ENCODE results near the gene UBE2D2. TPM values are rescaled to one million over a fixed set of nuclear protein-coding genes. Genes with fewer than 3 reads are reported as not detected.

Gene UBE2D2
- polyA plus RNA-seq, 1 donor from 2014 or later = 118 TPM

DNA sequence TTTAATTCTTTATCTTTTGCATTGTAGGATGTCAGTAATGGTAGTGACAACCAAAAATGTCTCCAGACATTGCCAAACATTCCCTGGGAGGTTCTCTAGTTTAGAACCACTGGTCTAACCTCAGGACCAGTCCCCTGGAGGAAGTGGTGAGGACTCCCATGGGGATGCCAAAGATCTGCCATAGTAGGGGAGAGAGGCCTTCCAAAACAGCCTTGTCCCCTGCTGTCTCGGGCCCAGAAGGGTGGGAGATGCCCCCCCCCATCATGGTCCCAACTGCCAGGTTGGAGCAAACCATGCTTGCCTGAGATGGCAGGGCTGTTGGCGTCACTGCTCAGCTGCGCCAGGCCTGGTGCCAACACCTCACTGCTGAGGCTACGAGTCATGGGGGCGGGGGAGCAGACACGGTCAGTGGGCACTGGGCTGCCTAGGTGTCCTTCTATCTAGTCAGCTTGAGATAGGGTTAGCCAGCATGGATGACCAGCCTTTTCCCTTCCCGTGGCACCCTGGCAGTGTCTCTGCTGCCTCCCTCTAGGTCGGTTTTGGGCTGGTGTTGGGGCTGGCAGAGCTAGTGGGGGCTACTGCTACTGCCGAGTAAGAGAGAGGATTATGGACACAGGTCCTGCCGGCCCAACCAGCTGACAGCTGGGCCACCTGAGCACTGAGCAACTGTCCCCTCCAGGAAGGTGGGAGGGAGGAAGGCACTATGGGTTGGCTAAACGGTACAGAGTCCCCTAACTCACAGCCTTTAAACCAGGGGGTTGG, 78.7 kb downstream of the UBE2D2 start:
- no peak overlapping the region for H3K4me2 ChIP-seq (ENCODE audit: low read length)
- no peaks in the 10 kb centered on the region for H3K27me3 ChIP-seq (ENCODE audit: insufficient read depth, low read depth, low read length)
- H3K9me3 ChIP-seq (ENCODE audit: low read length) = no peaks in the 10 kb centered on the region
- H3K9me2 ChIP-seq (ENCODE audit: insufficient read depth, low read length) = no peaks in the 10 kb centered on the region
- no peaks in the 10 kb centered on the region for H3K79me2 ChIP-seq (replicated peaks; ENCODE audit: insufficient read depth, low read length)
- TF ChIP-seq EP300 (conservative IDR thresholded peaks at IDR 0.05; ENCODE audit: poor library complexity, severe bottlenecking) = no peak
- TF ChIP-seq, protein P1, sequence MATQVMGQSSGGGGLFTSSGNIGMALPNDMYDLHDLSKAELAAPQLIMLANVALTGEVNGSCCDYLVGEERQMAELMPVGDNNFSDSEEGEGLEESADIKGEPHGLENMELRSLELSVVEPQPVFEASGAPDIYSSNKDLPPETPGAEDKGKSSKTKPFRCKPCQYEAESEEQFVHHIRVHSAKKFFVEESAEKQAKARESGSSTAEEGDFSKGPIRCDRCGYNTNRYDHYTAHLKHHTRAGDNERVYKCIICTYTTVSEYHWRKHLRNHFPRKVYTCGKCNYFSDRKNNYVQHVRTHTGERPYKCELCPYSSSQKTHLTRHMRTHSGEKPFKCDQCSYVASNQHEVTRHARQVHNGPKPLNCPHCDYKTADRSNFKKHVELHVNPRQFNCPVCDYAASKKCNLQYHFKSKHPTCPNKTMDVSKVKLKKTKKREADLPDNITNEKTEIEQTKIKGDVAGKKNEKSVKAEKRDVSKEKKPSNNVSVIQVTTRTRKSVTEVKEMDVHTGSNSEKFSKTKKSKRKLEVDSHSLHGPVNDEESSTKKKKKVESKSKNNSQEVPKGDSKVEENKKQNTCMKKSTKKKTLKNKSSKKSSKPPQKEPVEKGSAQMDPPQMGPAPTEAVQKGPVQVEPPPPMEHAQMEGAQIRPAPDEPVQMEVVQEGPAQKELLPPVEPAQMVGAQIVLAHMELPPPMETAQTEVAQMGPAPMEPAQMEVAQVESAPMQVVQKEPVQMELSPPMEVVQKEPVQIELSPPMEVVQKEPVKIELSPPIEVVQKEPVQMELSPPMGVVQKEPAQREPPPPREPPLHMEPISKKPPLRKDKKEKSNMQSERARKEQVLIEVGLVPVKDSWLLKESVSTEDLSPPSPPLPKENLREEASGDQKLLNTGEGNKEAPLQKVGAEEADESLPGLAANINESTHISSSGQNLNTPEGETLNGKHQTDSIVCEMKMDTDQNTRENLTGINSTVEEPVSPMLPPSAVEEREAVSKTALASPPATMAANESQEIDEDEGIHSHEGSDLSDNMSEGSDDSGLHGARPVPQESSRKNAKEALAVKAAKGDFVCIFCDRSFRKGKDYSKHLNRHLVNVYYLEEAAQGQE (IDR thresholded peaks at IDR 0.05; ENCODE audit: borderline replicate concordance) = no peak
- TF ChIP-seq RAD21 (conservative IDR thresholded peaks at IDR 0.05) = no peak
- TF ChIP-seq MXI1 (conservative IDR thresholded peaks at IDR 0.05; ENCODE audit: poor library complexity, severe bottlenecking) = no peak
- no peak overlapping the region for H3K27ac ChIP-seq (ENCODE audit: low read length)
- no peak overlapping the region for H2AFZ ChIP-seq (ENCODE audit: low read depth, low read length)
- no peaks in the 10 kb centered on the region for H3F3A ChIP-seq (ENCODE audit: insufficient read depth, low read length, poor library complexity, severe bottlenecking)
- no peaks in the 10 kb centered on the region for H3K36me3 ChIP-seq (ENCODE audit: insufficient read depth, low read length)
- no peak overlapping the region for H3K4me3 ChIP-seq (ENCODE audit: low read length)
- no peaks in the 10 kb centered on the region for H4K20me1 ChIP-seq (ENCODE audit: insufficient read depth)
- no peak overlapping the region for H3K9ac ChIP-seq (ENCODE audit: low read length)

- H3F3A ChIP-seq (ENCODE audit: insufficient read depth, low read length, poor library complexity, severe bottlenecking) = no peaks in the 10 kb centered on the region
- no peak overlapping the region for H2AFZ ChIP-seq (ENCODE audit: low read depth, low read length)
- H3K4me2 ChIP-seq (ENCODE audit: low read length) = no peak overlapping the region
- no peaks in the 10 kb centered on the region for H3K36me3 ChIP-seq (ENCODE audit: insufficient read depth, low read length)
- no peaks in the 10 kb centered on the region for H3K79me2 ChIP-seq (replicated peaks; ENCODE audit: insufficient read depth, low read length)
- no peaks in the 10 kb centered on the region for H3K9me2 ChIP-seq (ENCODE audit: insufficient read depth, low read length)
- H3K4me3 ChIP-seq (ENCODE audit: low read length) = no peak overlapping the region
- H3K9me3 ChIP-seq (ENCODE audit: low read length) = no peaks in the 10 kb centered on the region
- H4K20me1 ChIP-seq (ENCODE audit: insufficient read depth) = no peaks in the 10 kb centered on the region
- no peaks in the 10 kb centered on the region for H3K27me3 ChIP-seq (ENCODE audit: insufficient read depth, low read depth, low read length)
- H3K27ac ChIP-seq (ENCODE audit: low read length) = no peak overlapping the region
- no peak overlapping the region for H3K9ac ChIP-seq (ENCODE audit: low read length)
- TF ChIP-seq SMC3 (conservative IDR thresholded peaks at IDR 0.05; ENCODE audit: poor library complexity) = no peak
- TF ChIP-seq EP300 (conservative IDR thresholded peaks at IDR 0.05; ENCODE audit: poor library complexity, severe bottlenecking) = no peak
- no peak for TF ChIP-seq EZH2 (IDR thresholded peaks at IDR 0.05; ENCODE audit: borderline replicate concordance, insufficient read depth, low read length, poor library complexity, severe bottlenecking)
These were observed 79.4 kb downstream of the UBE2D2 start for GRCh38 chr5:139640421-139641115.
